Erythroblast (primary cell): Measurements from ENCODE around the gene MAPK1.
"Not testable (repeated sequence)": the region's sequence is repeated elsewhere in the genome, so short reads cannot be mapped to it uniquely, and the experiment has no call there.

Experiments used
- GATA1 ChIP-seq: IDR thresholded peaks from 2 replicates; pipeline ENCODE4 v1.6.1; 2011; ENCODE audit warnings: low read depth, mild to moderate bottlenecking, control low read depth, low read length, moderate library complexity
- POLR2A ChIP-seq: IDR thresholded peaks from 2 replicates; pipeline ENCODE4 v1.6.1; 2011; ENCODE audit warnings: mild to moderate bottlenecking, low read length

GRCh38 chr22:21790849-21791610, 76.4 kb downstream of the MAPK1 start:
- not testable (repeated sequence) for TF ChIP-seq POLR2A, GATA1
